ENCODE measurements around the gene ACOT12.
"Not testable (repeated sequence)": the region's sequence is repeated elsewhere in the genome, so short reads cannot be mapped to it uniquely, and the experiment has no call there.

Gene ACOT12

GRCh38 chr5:81336556-81336955, 57.4 kb downstream of the ACOT12 start:
- no peak for FAIRE-seq

DNA sequence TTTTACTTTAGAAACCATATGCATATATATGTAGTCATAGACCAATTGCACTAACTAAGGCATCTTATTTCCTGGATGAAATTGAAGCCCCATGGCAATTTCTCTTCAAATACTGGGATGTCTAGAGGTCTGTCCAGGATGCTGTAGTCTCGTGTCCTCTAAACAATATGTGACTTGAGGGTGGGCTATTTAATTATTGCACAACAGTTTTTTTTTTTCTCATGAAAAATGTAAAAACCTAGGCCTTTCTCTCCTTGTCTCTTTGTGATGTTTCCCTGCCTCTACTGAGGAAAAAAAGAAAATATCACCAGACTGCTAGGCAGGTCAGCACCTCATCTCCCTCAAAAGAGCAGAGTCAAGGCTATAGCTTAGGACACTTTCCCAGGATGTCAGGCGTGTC, 58.0 kb downstream of the ACOT12 start:
- no peak for FAIRE-seq

GRCh38 chr5:81334304-81335061, 59.5 kb downstream of the ACOT12 start:
- no peak for FAIRE-seq

GRCh38 chr5:81326554-81326953, 67.4 kb downstream of the ACOT12 start:
- FAIRE-seq = no peak

DNA sequence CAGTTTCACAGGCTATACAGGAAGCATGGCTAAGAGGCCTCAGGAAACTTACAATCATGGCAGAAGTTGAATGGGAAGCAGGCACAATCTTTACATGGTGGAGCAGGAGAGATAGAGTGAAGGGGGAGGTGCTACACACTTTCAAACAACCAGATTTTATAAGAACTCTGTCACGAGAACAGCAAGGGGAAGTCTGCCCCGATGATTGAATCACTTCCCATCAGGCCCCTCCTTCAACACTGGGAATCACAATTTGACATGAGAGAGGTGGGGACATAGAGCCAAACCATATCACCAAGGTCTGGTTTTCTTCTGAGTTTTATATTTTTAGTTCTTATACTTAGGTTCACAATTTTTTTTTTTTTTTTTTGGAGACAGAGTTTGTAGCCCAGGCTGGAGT, 76.4 kb downstream of the ACOT12 start:
- no peak for FAIRE-seq

GRCh38 chr5:81316571-81316970, 77.4 kb downstream of the ACOT12 start:
- FAIRE-seq = no peak

DNA sequence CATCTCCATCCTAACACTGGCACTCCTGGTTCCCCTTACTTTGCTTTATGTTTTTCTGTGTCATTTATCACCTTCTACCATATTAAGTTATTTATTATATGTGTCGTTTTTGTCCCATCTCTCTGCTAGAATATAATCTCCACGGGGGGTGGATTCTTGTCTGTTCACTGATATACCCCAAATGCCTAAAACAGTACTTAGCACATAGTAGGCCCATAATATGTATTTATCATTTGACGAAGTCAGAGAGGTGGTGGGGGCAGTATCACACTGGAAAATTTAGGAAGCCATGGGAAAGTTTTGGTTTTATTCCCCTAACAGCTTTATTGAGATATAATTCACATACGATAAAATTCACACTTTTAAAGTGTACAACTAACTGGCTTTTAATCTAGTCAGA, 78.1 kb downstream of the ACOT12 start:
- FAIRE-seq = no peak

DNA sequence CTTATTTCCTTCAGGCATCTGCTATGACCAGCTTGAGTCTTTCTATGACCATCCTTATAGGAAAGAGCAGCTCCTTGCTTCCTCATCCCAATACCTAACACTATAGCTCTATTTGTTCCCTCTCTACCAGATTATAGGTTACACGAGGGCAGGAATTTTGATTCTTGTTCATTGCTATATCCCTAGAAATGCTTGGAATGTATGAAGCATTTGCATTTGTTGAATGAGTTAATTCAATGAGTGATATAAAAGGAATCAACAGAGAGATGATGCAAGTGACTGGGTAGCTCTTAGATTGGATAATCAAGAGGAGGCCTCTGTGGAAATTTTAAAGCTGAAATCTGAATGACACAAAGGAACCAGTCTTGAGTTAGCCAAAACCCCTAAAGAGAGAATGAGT, 78.6 kb downstream of the ACOT12 start:
- no peak for FAIRE-seq

DNA sequence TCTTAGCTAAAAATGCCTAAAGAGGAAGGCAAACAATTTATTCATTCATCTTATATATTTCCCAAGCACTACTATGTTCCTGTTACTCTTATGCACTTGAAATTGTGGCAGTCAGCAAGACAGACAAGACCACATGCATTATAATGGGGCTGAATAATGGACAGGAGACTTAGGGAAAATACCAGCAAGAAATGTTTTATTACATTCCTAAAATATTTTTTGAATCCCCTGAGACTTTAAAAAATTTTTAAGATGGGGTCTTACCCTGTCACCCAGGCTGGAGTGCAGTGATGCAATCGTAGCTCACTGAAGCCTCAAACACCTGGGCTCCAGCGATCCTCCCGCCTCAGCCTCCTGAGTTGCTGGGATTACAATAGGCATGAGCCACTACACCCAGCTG, 79.4 kb downstream of the ACOT12 start:
- FAIRE-seq = no peak

GRCh38 chr5:81313686-81314085, 80.2 kb downstream of the ACOT12 start:
- no peak for FAIRE-seq

DNA sequence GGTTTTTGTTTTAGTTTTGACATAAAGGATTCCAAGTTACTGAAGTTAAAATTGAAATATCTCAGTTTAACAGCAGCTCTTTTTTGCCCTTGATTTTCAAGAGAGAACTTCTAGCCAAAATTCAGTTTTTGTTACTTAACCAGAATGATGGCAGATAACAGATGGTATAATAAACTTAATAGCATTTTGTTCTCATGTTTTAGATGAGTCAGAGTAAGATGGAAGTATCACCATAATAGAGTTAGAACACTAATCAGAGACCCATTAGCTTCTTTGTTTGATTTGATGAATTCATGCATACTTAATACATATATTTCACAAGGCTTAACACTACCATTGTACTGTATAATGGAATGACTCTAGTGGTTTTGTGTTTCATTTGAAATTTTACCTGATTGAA, 80.7 kb downstream of the ACOT12 start:
- FAIRE-seq = no peak

DNA sequence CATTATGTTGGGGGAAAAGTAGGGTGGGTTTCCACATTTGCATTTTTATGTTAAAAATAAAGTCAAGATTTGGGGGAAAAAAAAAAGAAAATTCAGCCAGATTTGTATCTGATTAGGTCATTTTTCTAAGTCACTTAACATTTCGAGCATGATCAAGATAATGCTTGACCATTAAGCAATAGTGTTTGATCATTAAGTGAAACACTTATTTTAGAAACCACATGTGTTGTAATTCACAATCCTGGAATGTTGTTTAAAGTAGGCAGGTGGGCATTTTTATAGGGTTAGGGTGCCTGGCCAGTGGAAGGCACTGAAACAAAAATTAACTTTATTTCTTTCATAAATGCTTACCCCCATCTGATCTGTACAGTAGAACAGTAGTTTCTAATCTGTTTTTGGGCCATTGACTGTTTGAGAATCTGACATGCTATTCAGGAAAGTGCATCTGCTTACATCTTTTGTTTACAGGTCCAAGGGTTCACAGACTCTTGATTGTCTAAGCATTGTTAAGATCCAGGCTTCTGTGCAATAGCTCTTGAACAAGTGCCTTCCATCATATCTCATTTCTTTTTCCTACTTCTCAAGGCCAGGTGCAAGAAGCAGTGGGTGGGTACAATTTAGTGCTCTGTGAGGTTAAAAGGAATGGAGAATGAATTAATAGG, 83.4 kb downstream of the ACOT12 start:
- no peak for FAIRE-seq

DNA sequence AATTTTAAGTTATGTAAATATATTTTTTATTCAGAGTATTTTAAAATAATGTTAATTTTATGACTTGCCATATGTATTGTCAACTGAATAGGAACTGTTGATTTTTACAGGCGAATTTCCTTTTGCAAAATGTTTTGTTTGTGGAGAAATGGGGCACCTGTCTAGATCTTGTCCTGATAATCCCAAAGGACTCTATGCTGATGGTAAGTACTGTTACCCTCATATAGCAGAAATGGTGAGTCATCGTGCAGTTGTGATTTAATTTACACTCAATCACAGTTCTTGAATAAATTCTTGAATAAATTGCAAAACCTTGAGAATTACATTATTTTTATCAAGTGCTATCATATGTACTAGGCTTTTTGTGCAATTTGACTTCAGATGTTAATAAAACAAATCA, 85.1 kb downstream of the ACOT12 start:
- no peak for FAIRE-seq

DNA sequence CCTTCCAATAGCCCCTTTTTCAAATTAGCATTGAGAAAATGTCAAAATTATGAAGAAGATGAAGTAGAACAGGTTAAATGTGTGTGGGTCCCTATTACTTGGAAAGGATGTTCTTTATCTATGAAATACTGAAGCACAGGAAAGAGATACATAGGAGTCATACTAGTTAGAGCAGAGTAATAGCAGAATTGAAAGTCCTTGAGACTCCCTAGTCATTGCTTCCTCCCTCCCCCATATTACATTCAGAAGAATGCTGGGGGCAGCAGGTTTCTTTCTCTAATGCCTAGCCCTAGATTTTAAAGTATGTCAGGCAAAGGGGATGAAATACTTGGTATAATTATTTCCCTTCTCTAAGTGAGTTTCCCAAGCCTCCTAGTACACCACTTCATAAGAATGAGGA, 88.1 kb downstream of the ACOT12 start:
- FAIRE-seq = no peak

DNA sequence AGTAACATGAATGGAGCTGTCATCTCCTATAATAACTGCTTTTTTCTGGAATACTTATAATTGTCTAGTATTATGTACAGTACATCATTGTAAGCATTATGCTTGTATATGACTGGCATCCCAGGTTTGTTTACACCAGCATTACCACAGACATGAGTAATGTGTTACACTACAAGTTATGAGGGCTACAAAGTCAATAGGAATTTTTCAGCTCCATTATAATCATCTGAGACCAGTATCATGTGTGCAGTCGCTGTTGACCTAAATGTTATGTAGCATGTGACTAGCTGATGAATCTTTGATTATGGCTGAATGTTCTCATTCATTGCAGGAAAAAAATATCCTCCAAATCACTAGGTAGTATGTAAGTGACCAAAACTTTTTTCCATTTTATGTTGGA, 90.4 kb downstream of the ACOT12 start:
- FAIRE-seq = no peak

- no peak for FAIRE-seq
Observed at GRCh38 chr5:81302596-81302995, 91.3 kb downstream of the ACOT12 start.

- peak; percentile 87 for FAIRE-seq
Observed at GRCh38 chr5:81301271-81302015, 92.5 kb downstream of the ACOT12 start, which contains the start of gene ZCCHC9. Gene ZCCHC9 (plus strand): TSS chr5:81301587. CDS start chr5:81304758, 3,171 bp downstream.

GRCh38 chr5:81300921-81301270, 93.0 kb downstream of the ACOT12 start:
- FAIRE-seq = no peak

DNA sequence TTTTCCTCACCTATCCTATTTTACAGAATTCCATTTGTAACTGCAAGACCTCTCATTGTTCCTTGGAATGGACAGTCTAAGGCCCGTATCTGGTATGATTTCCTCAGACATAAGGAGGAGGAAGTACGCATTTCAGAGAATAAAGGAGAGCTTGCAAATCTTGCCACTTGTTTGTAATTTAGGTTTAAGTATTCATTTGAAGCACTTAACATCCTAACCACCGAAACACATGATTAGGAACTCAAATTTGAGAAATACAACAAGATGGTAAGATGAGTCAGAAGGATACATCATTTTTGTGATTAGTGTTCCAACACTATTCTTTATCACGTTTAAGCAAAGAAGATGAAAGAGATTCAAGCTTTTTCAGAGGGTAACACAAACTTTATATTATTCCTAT, 96.4 kb downstream of the ACOT12 start:
- FAIRE-seq = no peak

DNA sequence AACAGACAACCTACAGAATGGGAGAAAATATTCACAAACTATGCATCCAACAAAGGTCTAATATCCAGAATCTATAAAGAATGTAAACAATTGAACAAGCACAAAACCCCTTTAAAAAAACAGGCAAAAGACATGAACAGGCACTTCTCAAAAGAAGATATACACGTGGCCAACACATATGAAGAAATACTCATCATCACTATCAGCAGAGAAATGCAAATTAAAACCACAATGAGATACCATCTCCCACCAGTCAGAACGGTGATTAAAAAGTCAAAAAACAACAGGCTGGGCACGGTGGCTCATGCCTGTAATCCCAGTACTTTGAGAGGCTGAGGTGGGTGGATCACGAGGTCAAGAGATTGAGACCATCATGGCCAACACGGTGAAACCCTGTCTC, 99.9 kb downstream of the ACOT12 start:
- not testable (repeated sequence) for FAIRE-seq

DNA sequence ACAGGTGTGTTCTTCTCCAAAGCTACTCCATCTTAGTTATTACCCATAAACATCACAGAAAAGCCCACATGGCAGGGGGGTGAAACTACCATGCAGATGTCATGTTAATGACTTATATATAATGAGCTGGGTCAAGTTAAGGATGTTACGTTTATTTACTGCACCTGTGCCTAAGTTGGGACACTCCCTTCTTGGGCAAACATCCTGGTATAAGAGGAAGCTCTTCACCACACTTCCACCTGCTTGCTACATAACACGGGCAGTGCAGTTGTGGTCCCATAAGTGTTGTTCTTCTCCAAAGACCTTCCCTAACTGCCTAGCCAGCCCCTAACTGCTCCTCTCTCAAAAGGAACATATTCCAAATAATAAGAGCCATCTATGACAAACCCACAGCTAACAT, 101.8 kb downstream of the ACOT12 start:
- FAIRE-seq = no peak

DNA sequence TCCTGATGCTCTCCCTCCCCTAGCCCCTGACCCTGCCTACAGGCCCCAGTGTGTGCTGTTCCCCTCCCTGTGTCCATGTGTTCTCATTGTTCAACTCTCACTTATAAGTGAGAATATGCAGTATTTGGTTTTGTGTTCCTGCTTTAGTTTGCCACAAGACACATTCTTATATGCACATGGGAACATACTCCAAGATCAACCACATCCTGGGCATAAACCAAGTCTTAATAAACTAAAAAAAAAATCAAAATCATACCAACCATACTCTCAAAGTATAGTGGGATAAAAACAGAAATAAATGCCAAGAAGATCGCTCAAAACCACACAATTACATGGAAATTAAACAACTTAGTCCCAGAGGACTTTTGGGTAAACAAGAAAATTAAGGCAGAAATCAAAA, 103.8 kb downstream of the ACOT12 start:
- no peak for FAIRE-seq

- FAIRE-seq = no peak
Observed at GRCh38 chr5:81288021-81288433, 105.9 kb downstream of the ACOT12 start.

GRCh38 chr5:81286059-81286617, 107.8 kb downstream of the ACOT12 start:
- no peak for FAIRE-seq
